ENCODE measurements around the gene USP3. TPM values are rescaled to one million over a fixed set of nuclear protein-coding genes. Genes with fewer than 3 reads are reported as not detected.
"Not testable (repeated sequence)": the region's sequence is repeated elsewhere in the genome, so short reads cannot be mapped to it uniquely, and the experiment has no call there.

Gene USP3
- total RNA-seq, 1 donor from 2014 or later, result 16.2 TPM

DNA sequence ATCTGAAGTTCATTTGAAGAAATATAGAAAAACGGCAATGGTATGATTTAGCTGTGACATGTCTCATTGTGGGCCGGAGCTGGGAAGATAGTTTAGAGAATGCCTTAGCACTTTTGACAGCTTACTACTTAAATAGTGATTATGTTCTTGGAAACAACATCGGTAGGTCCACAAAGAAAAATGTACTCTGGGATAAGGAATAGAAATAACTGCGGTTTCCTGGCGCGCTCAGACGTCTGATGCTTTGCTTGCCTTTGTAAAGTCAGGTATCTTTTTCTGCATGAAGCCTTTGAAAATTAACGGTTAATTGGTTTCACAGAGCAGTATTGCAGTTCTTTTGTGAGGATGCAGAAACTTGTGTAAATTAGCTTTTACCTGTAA is 1.4 kb downstream of the USP3 start:
- DNase-seq (ENCODE audit: low spot score), result no peak
- intact Hi-C loops (cut with DNase I), result loop anchor here (10.0 kb wide), 1 partner anchor 959 kb away; the partner anchor contains the start of gene ZNF609

DNA sequence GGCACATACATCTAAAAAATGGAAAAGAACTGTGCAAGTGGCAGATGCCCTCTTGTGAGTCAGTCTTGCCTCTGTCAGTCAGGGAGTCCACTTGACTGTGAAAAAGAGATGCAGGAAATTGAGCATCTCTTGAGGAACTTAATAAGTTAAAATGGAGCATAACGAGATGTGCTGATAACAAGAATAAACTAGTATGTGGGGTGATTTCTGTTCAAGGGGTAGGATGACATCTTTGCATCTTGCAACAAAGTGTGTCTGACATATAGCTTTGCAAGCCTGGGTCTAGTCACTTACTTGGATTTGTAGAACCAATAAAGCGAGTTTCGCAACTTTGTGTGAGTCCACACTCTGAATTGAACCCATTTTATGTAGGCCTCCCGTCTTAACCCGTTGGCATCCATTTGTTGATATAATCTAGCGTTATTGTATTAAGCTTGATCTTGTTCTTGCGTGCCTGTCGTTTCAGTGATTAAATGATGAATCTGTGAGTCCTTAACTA is 2.2 kb downstream of the USP3 start:
- DNase-seq (ENCODE audit: low spot score), result no peak
- intact Hi-C loops (cut with DNase I), result loop anchor here (10.0 kb wide), 1 partner anchor 958 kb away; the partner anchor contains the start of gene ZNF609

DNA sequence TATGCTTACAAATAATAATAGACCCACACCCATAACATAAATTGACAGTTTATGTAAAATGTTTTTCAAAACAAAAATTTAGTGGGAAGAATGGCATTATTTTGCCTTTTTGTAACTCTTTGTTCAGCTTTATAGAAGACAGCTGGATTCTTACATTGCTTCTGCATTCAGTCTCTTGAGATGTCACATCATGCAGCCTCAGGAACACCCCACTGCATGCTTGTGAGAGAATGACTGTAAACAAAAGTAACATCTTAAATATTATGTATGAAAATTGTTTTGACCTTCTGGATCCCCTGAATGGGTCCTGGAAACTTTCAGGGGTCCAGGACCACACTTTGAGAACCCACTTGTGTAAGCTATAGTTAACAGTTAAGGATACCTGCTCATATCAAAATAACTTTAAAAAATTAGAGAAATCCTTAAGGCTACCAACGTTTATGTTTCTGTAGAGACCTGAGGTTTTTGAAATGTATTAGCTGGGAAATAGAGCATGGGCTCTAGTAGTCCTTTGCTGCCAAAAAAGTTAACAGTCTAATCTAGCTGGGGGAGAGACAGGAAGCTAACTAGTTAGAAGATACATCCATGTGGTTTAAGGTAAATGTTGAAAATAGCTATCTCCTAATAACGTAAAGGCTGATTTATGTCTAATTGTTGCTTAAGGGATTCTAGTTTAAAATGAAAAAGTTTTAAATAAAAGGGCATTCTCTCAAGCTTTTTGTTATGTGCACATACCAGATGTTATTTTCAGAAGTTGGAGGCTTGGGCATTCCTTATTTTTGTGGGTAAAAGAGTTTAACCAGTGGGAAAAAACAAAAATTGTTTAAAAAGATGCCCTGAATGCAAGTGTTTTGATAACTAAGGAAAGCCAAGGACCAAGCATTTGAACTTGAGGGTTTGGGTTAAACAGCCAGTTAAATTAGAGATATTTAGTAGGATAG is 3.8 kb downstream of the USP3 start:
- intact Hi-C loops (cut with DNase I), result loop anchor here (10.0 kb wide), 1 partner anchor 957 kb away; the partner anchor contains the start of gene ZNF609

DNA sequence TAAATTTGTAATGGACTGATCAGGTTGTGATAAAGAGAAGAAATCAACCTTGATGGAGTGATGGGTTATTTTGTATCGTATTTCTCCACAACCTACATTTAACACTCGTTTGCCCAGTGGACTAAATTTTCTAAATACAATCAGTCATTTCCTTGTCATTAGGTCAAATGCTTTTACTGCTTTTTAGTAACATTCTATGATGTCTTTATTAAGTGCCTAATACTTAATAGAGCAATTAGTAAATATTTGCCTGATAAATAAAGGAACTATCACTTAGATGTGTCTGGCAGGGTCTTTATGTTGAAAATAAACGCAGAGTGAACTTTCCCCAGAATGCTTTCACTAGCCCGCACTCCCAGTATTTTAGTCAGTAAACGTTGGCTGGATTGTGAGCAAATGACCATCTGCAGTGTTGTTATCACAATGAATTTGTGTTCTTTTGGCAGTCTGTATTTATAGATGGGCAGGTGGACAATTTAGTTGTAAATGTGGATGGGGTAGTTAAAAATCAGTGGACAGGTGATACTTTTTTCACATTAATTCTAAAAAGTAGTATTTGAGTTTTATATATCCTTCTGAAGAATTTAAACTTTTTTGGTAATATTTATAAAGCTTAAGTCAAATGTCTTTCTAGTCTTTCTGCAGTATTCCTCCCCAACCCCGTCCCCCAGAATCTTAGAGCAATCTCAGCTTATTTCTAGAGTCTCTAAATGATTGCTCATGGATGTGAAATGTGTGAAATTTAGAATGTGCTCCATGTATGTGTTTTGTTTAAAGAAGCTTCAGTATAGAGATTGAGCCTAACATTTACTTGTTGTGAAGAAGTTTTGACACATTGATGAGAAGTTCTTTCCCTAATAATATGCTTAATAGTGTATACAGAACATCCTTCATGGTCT is 4.9 kb downstream of the USP3 start:
- no peak for DNase-seq (ENCODE audit: low spot score)
- intact Hi-C loops (cut with DNase I), result loop anchor here (10.0 kb wide), 1 partner anchor 955 kb away; the partner anchor contains the start of gene ZNF609

More for the DNA sequence above, 3.8 kb downstream of the USP3 start:
- DNase-seq (ENCODE audit: low spot score), result no peak

DNA sequence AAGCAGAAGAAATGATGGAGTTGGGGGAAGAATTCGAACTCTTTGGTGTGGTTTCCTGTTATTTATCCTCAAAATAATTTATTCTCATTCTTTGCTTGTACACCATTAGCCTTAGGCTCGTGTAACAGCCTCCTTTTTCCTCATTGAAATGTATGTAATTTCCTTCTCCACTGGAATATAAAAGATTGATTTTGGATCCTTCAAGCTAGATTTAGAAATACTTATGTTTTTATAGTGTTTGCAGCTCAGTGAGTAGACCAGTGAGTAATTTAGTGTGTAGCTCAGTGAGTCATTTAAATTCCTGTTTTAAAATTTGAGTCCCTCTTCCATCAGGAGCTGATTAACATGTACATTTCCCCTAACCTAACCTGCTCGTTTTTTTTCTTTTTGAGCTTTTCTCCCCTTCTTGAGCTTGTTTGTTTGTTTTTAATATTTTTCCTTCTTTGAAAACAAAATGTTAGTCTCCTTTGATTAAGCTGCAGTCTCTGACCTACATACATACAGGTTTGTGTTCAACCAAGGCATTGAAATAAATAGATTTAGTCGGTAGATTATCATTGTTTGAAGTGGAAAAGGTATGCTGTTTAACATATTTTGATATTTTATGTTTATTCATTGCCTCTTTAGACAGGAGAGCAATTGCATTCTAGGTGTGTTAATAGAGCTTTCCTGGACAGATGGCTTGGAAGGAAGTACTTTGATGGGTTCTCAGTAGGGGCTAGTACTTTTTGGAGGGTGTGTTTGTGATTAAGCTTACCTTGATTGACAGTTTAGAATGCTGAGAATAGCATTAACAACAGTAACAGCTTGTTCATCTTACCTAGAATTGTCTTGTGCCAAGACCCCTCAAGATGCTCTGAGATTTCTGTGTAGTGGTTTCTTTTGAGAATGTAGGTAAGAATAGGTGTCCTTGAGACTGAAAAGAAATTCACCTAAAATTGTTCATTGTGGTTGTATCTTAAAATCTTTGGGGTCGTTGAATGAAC is 5.9 kb downstream of the USP3 start:
- no peak for DNase-seq (ENCODE audit: low spot score)
- intact Hi-C loops (cut with DNase I), result loop anchor here (10.0 kb wide), 1 partner anchor 955 kb away; the partner anchor contains the start of gene ZNF609

DNA sequence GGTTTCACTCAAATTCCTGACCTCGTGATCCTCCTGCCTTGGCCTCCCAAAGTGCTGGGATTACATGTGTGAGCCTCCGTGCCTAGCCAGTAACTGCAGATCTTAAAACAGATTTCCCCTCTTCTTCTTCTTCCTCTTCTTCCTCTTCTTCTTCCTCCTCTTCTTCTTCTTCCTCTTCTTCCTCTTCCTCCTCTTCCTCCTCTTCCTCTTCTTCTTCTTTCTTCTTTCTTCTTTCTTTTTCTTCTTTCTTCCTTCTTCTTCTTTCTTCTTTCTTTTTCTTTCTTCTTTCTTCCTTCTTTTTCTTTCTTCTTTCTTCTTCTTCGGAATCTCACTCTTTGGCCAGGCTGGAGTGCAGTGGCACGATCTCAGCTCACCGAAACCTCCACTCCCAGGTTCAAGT is 7.8 kb downstream of the USP3 start:
- intact Hi-C loops (cut with DNase I), result no loop called here

DNA sequence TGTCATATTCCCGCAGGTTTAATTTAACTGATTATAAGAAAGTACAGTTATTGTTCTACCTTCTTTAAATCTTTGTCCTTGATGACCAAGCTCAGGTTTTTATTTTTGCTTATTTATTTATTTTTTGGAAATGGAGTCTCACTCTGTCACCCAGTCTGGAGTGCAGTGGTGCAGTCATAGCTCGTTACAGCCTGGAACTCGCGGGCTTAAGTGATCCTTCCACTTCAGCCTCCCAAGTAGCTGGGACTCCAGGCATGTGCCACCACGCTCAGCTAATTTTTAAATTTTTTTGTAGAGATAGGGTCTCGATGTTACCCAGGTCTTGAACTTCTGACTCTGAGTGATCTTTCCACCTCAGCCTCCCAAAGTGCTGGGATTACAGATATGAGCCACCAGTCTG is 8.9 kb downstream of the USP3 start:
- no peak for DNase-seq (ENCODE audit: low spot score)
- intact Hi-C loops (cut with DNase I), result no loop called here

More for the DNA sequence above, 7.8 kb downstream of the USP3 start:
- DNase-seq (ENCODE audit: low spot score), result no peak

DNA sequence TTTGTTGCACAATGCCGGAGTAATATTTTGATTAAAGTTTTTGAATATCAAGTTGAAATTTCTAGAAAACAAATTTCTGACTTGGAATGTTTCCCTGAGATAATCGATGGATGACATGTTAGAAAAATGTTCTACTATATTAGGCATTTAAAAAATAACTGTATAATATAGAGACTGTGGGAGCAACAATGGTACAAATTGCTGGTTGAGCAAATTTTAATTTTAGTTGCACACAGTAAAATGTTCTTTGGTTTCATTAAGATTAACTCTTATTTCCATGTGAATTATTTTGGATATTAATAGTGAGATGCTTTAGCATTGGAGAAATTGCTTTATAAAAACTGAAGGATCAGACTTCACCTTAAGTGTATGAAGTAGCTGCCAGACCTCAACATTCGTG is 9.3 kb downstream of the USP3 start:
- intact Hi-C loops (cut with DNase I), result no loop called here
- DNase-seq (ENCODE audit: low spot score), result no peak

DNA sequence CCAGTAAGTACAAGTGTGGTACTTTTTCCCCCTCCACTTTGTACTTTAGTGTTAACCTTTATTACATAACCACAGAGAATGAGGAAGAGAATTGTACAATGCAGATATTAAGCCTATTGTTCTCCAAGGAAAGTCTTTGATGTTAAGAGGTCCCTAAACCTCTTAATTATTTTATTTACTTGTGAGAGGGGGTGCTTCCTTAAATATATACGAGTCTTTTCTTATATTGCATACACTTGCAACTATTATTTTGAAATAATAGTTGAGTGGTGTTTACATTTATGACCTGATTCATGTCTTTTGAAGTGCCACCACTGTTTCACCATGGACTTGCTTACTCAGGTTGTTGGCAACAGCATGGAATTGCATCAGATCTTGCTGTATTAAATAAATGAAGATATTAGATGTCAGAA is 10.1 kb downstream of the USP3 start:
- DNase-seq (ENCODE audit: low spot score), result no peak
- intact Hi-C loops (cut with DNase I), result no loop called here

DNA sequence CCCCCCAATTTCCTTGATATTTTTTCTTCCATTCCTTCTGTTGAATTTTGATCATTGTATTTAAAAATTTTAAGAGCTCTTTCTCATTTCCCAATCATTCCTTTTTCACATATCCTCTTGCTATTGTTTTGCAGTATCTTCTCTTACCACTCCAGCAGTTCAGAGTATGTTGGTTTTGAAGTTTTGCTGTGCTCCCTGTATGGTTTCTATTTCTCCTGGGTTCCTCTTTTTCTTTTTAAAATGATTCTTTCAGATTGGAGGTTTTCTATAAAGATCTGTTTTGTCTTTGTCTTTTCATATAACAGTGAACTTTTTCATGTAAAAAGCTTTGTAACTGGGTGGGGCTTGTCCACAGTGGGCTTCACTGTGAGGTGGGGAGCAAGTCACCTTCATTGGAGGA is 12.8 kb downstream of the USP3 start:
- DNase-seq (ENCODE audit: low spot score), result no peak
- intact Hi-C loops (cut with DNase I), result no loop called here

DNA sequence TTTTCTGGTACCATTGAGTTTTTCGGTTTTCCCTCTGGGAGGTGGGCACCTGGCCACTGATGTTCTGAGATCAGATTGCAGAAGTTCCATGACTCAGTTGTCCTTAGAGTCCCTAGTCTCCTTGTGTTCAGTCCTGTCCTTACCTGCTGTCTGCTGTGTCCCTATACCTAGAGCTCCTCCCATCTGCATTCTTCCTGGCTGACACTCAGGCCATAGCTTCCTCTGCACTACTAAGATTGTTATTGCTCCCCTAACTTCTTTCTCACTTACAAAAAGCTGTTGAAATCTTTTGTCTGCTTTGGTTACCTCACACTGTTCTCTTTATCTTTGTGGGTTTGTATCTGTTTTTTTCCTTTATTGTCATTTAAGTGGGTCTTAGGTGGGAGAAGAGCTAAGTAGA is 13.2 kb downstream of the USP3 start:
- intact Hi-C loops (cut with DNase I), result no loop called here
- no peak for DNase-seq (ENCODE audit: low spot score)

DNA sequence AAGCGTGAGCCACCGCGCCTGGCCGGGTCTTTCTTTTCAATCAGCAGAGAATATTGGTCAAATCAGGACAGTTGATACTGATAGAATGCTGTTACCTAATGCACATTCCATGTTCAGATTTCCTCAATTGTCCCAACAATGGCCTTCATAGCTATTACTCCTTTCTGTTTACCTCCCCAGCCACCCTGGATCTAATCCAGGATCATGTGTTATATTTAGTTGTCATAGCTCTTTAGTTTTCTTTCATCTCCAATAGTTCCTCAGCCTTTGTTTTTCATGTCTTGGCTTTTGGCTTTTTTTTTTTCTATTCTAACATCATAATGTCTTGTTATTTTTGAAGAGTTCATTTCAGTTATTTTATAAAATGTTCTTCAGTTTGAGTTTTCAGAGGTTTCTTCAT is 14.6 kb downstream of the USP3 start:
- no peak for DNase-seq (ENCODE audit: low spot score)
- intact Hi-C loops (cut with DNase I), result no loop called here

DNA sequence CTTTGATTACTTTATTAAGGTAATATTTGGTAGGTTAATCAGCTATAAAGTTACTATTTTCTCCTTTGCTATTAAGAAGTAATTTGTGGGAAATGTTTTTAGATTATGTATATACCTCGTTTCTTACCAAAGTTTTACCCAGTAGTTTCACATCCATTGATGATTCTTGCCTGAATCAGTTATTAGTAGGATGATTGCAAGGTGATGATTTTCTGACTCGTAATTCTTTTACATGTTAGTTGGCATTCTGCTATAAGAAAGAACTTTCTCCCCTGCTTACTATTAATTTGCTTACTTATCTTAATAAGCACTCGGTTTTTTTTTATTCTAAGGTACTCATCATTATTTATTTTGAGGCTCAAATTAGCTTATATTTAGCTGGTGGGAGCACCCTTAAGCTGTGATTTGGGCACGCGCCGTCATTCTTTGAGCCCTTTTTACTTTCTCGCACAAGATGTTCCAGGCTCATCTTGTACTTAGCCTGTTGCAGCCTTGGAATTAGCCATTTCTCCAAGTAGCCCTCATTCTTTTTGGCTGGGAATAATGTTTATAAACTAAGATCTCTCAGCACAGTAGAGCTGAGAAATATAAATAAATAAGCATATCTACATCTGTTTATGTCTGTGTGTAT is 15.3 kb downstream of the USP3 start:
- DNase-seq (ENCODE audit: low spot score), result no peak
- intact Hi-C loops (cut with DNase I), result no loop called here

DNA sequence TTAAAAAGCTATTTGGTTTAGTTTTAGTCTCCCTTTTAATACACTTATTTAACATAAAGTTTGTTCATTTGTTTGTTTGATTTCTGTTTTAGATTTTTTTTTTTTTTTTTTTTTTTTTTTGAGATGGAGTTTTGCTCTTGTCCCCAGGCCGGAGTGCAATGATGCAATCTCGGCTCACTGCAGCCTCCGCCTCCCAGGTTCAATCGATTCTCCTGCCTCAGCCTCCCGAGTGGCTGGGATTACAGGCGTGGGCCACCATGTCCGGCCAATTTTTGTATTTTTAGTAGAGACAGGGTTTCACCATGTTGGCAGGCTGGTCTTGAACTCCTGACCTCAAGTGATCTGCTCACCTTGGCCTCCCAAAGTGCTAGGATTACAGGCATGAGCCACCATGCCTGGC is 16.1 kb downstream of the USP3 start:
- intact Hi-C loops (cut with DNase I); DNase-seq (ENCODE audit: low spot score): not testable (repeated sequence)

DNA sequence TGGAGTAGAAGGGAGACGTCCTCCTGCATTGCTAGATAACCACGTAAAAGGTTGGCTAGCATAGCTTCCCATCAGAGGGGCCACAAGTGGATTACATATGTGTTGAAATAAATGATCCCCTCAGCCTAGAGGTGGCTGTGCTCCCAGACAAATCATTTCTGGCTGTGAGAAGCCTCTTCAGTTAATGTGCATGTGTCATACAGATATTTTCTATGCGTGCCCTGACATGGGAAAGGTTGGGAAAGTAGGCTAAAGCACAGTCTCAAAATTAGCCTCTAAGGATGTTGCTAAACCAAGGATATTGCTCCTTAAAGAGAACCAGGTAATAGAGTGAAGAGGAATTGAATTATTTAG is 17.8 kb downstream of the USP3 start:
- no peak for DNase-seq (ENCODE audit: low spot score)
- intact Hi-C loops (cut with DNase I), result no loop called here

DNA sequence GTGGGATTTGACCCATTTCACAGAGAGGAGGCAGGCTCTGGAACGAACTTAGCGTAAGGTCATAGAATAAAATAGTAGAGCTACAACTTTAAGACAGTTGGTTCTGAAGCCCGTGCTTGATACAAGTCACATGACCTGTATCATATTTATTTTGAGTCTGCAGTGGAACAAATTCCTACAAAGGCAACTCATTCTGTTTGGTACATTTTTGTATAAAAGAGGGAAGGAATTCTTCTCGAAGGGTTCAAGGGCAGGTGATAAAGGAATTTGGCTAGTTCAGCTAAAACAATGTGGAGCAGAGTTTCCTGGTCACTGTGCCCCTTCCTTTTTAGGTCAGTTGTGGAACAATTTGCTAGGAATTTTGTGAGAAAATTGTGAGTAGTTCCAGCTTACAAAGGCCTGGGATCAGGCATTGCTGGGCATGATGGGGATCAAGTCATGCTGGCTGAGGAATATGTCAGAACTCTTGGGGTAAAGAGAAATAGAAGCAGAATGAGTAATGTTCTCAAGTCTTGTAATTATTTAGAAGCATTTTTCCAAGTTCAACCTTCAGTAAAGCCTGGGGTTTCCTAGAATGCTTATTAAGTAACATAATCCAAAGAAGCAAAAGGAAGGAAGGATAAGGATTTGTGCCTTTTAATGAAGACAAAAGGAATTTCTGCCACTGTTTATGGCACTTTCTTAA is 19.1 kb downstream of the USP3 start:
- no peak for DNase-seq (ENCODE audit: low spot score)
- intact Hi-C loops (cut with DNase I), result no loop called here

DNA sequence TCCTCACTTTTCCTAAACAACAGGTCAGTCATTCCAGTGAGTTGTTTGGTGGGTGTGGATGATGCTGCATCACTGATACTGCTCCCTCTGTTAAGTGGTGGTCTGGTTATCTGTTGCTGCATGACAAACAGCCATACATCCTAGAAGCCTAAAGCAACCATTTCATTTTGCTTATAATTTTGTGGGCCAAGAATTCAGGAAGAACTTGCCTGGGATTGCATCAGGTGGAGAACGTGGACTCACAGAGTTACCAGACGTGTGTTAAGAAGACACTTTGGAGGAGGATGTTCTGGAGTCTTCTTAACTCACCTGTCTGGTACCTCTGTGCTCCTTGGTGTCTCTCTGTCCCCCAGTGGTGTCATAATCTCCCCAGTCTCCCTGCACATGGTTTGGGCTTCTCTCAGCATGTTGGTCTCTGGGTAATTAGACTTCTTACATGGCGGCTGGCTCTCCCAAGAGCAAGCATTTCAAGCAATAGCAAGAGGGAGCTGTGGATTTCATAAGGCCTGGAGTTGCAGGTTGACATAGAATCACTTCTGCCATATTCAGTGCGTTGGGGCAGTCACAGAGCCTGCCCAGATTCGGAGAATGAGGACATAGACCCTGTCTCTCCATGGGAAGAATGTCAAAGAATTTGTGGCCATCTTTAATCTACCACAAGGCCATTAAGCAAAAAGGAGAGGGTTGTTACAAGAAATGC is 20.1 kb downstream of the USP3 start:
- no peak for DNase-seq (ENCODE audit: low spot score)
- intact Hi-C loops (cut with DNase I), result no loop called here
